BLaER1 treated with 17β-estradiol and CSF1 and Interleukin-3, amounts not matched to agents 10 nM and 100 nM (cell line): ENCODE measurements around the gene CLDN7.

ENCODE experiments used
- H3K27ac ChIP-seq, 11 experiments: shearing (Covaris generic); formaldehyde crosslinking; 2 replicates each; pipeline ENCODE4 v1.8.1; 2022
- H3K27me3 ChIP-seq, 11 experiments: shearing (Covaris generic); formaldehyde crosslinking; 2 replicates each; pipeline ENCODE4 v1.8.1; 2022
- H3K36me3 ChIP-seq, 11 experiments: shearing (Covaris generic); formaldehyde crosslinking; 2 replicates each; pipeline ENCODE4 v1.8.1; 2022
- H3K4me1 ChIP-seq, 10 experiments: shearing (Covaris generic); formaldehyde crosslinking; 2 replicates each; pipeline ENCODE4 v1.8.1; 2022
- H3K4me2 ChIP-seq, 11 experiments: shearing (Covaris generic); formaldehyde crosslinking; 2 replicates each; pipeline ENCODE4 v1.8.1; 2022
- H3K4me3 ChIP-seq, 10 experiments: shearing (Covaris generic); formaldehyde crosslinking; 2 replicates each; pipeline ENCODE4 v1.8.1; 2022
- H3K9ac ChIP-seq, 11 experiments: shearing (Covaris generic); formaldehyde crosslinking; 2 replicates each; pipeline ENCODE4 v1.8.1; 2022
- H3K9me3 ChIP-seq, 11 experiments: shearing (Covaris generic); formaldehyde crosslinking; replicated peaks in 1 of 11; 2 replicates each; pipeline ENCODE4 v1.8.1; 2022
- H4K20me1 ChIP-seq, 11 experiments: shearing (Covaris generic); formaldehyde crosslinking; 2 replicates each; pipeline ENCODE4 v1.8.1; 2022
- Cebpa-rat ChIP-seq, 11 experiments: shearing (Covaris generic); IDR thresholded peaks; 2 replicates each; pipeline ENCODE4 v1.8.1; 2022

CLDN7 gene

GRCh38 chr17:7281953-7282751 is 19.9 kb upstream of the CLDN7 start:
- H4K20me1 ChIP-seq: no peaks in the 10 kb centered on the region; a peak in 2 of 22 replicates
- H3K4me2 ChIP-seq: peak overlapping the region; percentile 98 to 100 (median 100)
- peak overlapping the region; percentile 55 to 83 (median 72); a peak in 21 of 22 replicates for H3K9ac ChIP-seq
- peaks cover 7 to 16% (median 11%) of the 10 kb centered on the region in 11 experiments; a peak in 19 of 22 replicates for H3K27me3 ChIP-seq
- H3K4me1 ChIP-seq: peaks cover 26 to 46% (median 36%) of the 10 kb centered on the region in 10 experiments
- no peaks in the 10 kb centered on the region for H3K36me3 ChIP-seq
- H3K27ac ChIP-seq: peak overlapping the region in 9 of 11 experiments; percentile 8 to 74 (median 45); a peak in 10 of 22 replicates
- H3K4me3 ChIP-seq: peak overlapping the region; percentile 58 to 75 (median 64)
- TF ChIP-seq Cebpa-rat (IDR thresholded peaks at IDR 0.05): no peak
- no peaks in the 10 kb centered on the region for H3K9me3 ChIP-seq

GRCh38 chr17:7281074-7281952 is 19.0 kb upstream of the CLDN7 start, which contains the start of gene SLC2A4:
Gene SLC2A4, plus strand, starts transcription at chr17:7281718. Its CDS starts 217 bp downstream, at chr17:7281935.
- peak within 1 kb of the TSS; percentile 98 to 100 (median 100) for H3K4me2 ChIP-seq
- H3K27ac ChIP-seq: peak within 1 kb of the TSS in 10 of 11 experiments; percentile 18 to 85 (median 72); a peak in 19 of 22 replicates
- H3K9me3 ChIP-seq: no peaks in the 10 kb centered on the region
- peaks cover 7 to 16% (median 11%) of the 10 kb centered on the region in 11 experiments; a peak in 19 of 22 replicates for H3K27me3 ChIP-seq
- H3K4me1 ChIP-seq: peaks cover 24 to 37% (median 29%) of the 10 kb centered on the region in 10 experiments
- H3K4me3 ChIP-seq: peak within 1 kb of the TSS; percentile 58 to 75 (median 64)
- peak within 1 kb of the TSS; percentile 55 to 83 (median 72); a peak in 21 of 22 replicates for H3K9ac ChIP-seq
- H3K36me3 ChIP-seq: no peaks in the 10 kb centered on the region
- no peaks in the 10 kb centered on the region; a peak in 2 of 22 replicates for H4K20me1 ChIP-seq
- TF ChIP-seq Cebpa-rat (IDR thresholded peaks at IDR 0.05): no peak

- Histone ChIP-seq H3K4me3 (peak overlapping the region; percentile 58 to 75 (median 64)), H3K27me3 (peaks cover 7 to 16% (median 11%) of the 10 kb centered on the region in 11 experiments; a peak in 19 of 22 replicates), H3K9ac (peak overlapping the region; percentile 43 to 83 (median 71); a peak in 21 of 22 replicates), H3K9me3 (no peaks in the 10 kb centered on the region), H4K20me1 (no peaks in the 10 kb centered on the region; a peak in 2 of 22 replicates), H3K27ac (peak overlapping the region in 10 of 11 experiments; percentile 18 to 85 (median 72); a peak in 19 of 22 replicates), H3K4me2 (peak overlapping the region; percentile 98 to 100 (median 100)), H3K36me3 (no peaks in the 10 kb centered on the region), H3K4me1 (peaks cover 24 to 35% (median 26%) of the 10 kb centered on the region in 10 experiments)
- no peak for TF ChIP-seq Cebpa-rat (IDR thresholded peaks at IDR 0.05)
Observed at GRCh38 chr17:7280519-7281073, 18.3 kb upstream of the CLDN7 start.

- TF ChIP-seq Cebpa-rat (IDR thresholded peaks at IDR 0.05): no peak
- Histone ChIP-seq H3K27ac (no peak overlapping the region), H3K4me1 (peaks cover 24 to 35% (median 26%) of the 10 kb centered on the region in 10 experiments), H4K20me1 (no peaks in the 10 kb centered on the region; a peak in 2 of 22 replicates), H3K36me3 (no peaks in the 10 kb centered on the region), H3K4me2 (no peak overlapping the region), H3K4me3 (no peak overlapping the region), H3K9me3 (no peaks in the 10 kb centered on the region), H3K27me3 (peaks cover 7 to 16% (median 11%) of the 10 kb centered on the region in 11 experiments; a peak in 19 of 22 replicates), H3K9ac (no peak overlapping the region)
Observed at GRCh38 chr17:7279448-7279847, 17.2 kb upstream of the CLDN7 start.

- Histone ChIP-seq H3K4me3 (no peak overlapping the region), H4K20me1 (peaks cover 0 to 6% (median 0%) of the 10 kb centered on the region in 11 experiments; a peak in 2 of 22 replicates), H3K4me2 (peak overlapping the region in 1 of 11 experiments; percentile 26; a peak in 4 of 22 replicates), H3K36me3 (no peaks in the 10 kb centered on the region), H3K27me3 (peaks cover 11 to 44% (median 37%) of the 10 kb centered on the region in 11 experiments), H3K27ac (no peak overlapping the region), H3K9me3 (no peaks in the 10 kb centered on the region), H3K4me1 (peaks cover 6 to 43% (median 19%) of the 10 kb centered on the region in 10 experiments; a peak in 17 of 20 replicates), H3K9ac (no peak overlapping the region)
- TF ChIP-seq Cebpa-rat (IDR thresholded peaks at IDR 0.05): no peak
Observed at GRCh38 chr17:7266784-7267183, 4.5 kb upstream of the CLDN7 start.

- H3K4me1 ChIP-seq: peaks cover 19 to 74% (median 44%) of the 10 kb centered on the region in 10 experiments
- H3K27me3 ChIP-seq: peaks cover 27 to 75% (median 68%) of the 10 kb centered on the region in 11 experiments
- peak overlapping the region in 4 of 10 experiments; percentile 44 to 62 (median 56); a peak in 7 of 20 replicates for H3K4me3 ChIP-seq
- H4K20me1 ChIP-seq: peaks cover 0 to 33% (median 21%) of the 10 kb centered on the region in 11 experiments; a peak in 15 of 22 replicates
- no peak for TF ChIP-seq Cebpa-rat (IDR thresholded peaks at IDR 0.05)
- H3K9ac ChIP-seq: peak overlapping the region in 2 of 11 experiments; percentile 46 to 51; a peak in 2 of 22 replicates
- H3K9me3 ChIP-seq: no peaks in the 10 kb centered on the region
- peaks cover 17 to 22% (median 19%) of the 10 kb centered on the region in 11 experiments for H3K36me3 ChIP-seq
- peak overlapping the region in 3 of 11 experiments; percentile 43 to 62 (median 52); a peak in 6 of 22 replicates for H3K27ac ChIP-seq
- H3K4me2 ChIP-seq: peak overlapping the region in 8 of 11 experiments; percentile 61 to 100 (median 84); a peak in 16 of 22 replicates
Observed at GRCh38 chr17:7263801-7264078, 1.5 kb upstream of the CLDN7 start.

GRCh38 chr17:7262935-7263800 is 890 bp upstream of the CLDN7 start:
- peak overlapping the region in 4 of 11 experiments; percentile 46 to 80 (median 63); a peak in 8 of 22 replicates for H3K9ac ChIP-seq
- H3K4me1 ChIP-seq: peaks cover 19 to 79% (median 47%) of the 10 kb centered on the region in 10 experiments
- H3K27me3 ChIP-seq: peaks cover 27 to 79% (median 70%) of the 10 kb centered on the region in 11 experiments
- peak overlapping the region in 8 of 10 experiments; percentile 10 to 62 (median 46); a peak in 14 of 20 replicates for H3K4me3 ChIP-seq
- no peaks in the 10 kb centered on the region for H3K9me3 ChIP-seq
- peak overlapping the region in 5 of 11 experiments; percentile 6 to 62 (median 52); a peak in 8 of 22 replicates for H3K27ac ChIP-seq
- H4K20me1 ChIP-seq: peaks cover 0 to 35% (median 24%) of the 10 kb centered on the region in 11 experiments; a peak in 15 of 22 replicates
- TF ChIP-seq Cebpa-rat (IDR thresholded peaks at IDR 0.05): no peak
- peaks cover 23 to 27% (median 25%) of the 10 kb centered on the region in 11 experiments for H3K36me3 ChIP-seq
- peak overlapping the region; percentile 22 to 100 (median 79) for H3K4me2 ChIP-seq
